EH (cell line): ENCODE measurements around the gene KRTAP19-5.
"Not testable (repeated sequence)": the region's sequence is repeated elsewhere in the genome, so short reads cannot be mapped to it uniquely, and the experiment has no call there.

Experiments
- DNase-seq: peaks from one replicate; pipeline ENCODE4 v3.0.0-alpha.2; 2015; ENCODE audit warnings: low read depth

KRTAP19-5 gene

GRCh38 chr21:30502041-30502440 lies at the start of gene KRTAP19-5:
KRTAP19-5 (minus strand) TSS chr21:30502141; CDS start chr21:30502090, 51 bp downstream.
- DNase-seq = no peak

GRCh38 chr21:30541764-30542163 lies 39.8 kb upstream of the KRTAP19-5 start, which contains the start of gene KRTAP19-6:
KRTAP19-6 (minus strand) TSS chr21:30541864; CDS start chr21:30541833, 31 bp downstream.
- no peak for DNase-seq

- no peak for DNase-seq
Measured at GRCh38 chr21:30518876-30519275, 16.9 kb upstream of the KRTAP19-5 start.

- DNase-seq = no peak
Measured at GRCh38 chr21:30515681-30516080, 13.7 kb upstream of the KRTAP19-5 start.

- DNase-seq = not testable (repeated sequence)
Measured at GRCh38 chr21:30505621-30506205, 3.8 kb upstream of the KRTAP19-5 start.

- no peak for DNase-seq
Measured at GRCh38 chr21:30497065-30497464, 4.9 kb downstream of the KRTAP19-5 start, which contains the start of gene KRTAP19-4. KRTAP19-4 (minus strand) TSS chr21:30497165; CDS start chr21:30497110, 55 bp downstream.

GRCh38 chr21:30491963-30492428 lies 9.9 kb downstream of the KRTAP19-5 start, which contains the start of gene KRTAP19-3:
KRTAP19-3 (minus strand) TSS chr21:30492013; CDS start chr21:30491957, 56 bp downstream.
- no peak for DNase-seq

GRCh38 chr21:30487336-30487735 lies 14.6 kb downstream of the KRTAP19-5 start, which contains the start of gene KRTAP19-2:
KRTAP19-2 (minus strand) TSS chr21:30487436; CDS start chr21:30487348, 88 bp downstream.
- DNase-seq = no peak

- no peak for DNase-seq
Measured at GRCh38 chr21:30486180-30486579, 15.8 kb downstream of the KRTAP19-5 start.

- DNase-seq = no peak
Measured at GRCh38 chr21:30482130-30482529, 19.8 kb downstream of the KRTAP19-5 start.

GRCh38 chr21:30480145-30480544 lies 21.8 kb downstream of the KRTAP19-5 start, which contains the start of gene KRTAP19-1:
KRTAP19-1 (minus strand) TSS chr21:30480367; CDS start chr21:30480317, 50 bp downstream.
- no peak for DNase-seq

- DNase-seq = no peak
Measured at GRCh38 chr21:30479259-30479658, 22.7 kb downstream of the KRTAP19-5 start.

GRCh38 chr21:30478004-30478403 lies 23.9 kb downstream of the KRTAP19-5 start:
- DNase-seq = no peak

- DNase-seq = no peak
Measured at GRCh38 chr21:30468900-30469714, 32.8 kb downstream of the KRTAP19-5 start.

GRCh38 chr21:30463713-30464112 lies 38.2 kb downstream of the KRTAP19-5 start:
- DNase-seq = no peak
